Fibroblast of villous mesenchyme (primary cell): ENCODE results near the gene NSG1. TPM values are rescaled to one million over a fixed set of nuclear protein-coding genes. Genes with fewer than 3 reads are reported as not detected.

Source experiments
- DNase-seq: peaks from one replicate; pipeline ENCODE4 v3.0.0-alpha.2; 2010; ENCODE audit warnings: low read depth
- H3K4me3 ChIP-seq: 2 replicates; pipeline ENCODE4 v1.5.1; 2011; ENCODE audit warnings: low read depth, mild to moderate bottlenecking, low read length
- total RNA-seq: library from RNA; depleted of rRNA; stranded (reverse); fragments of >200 nt; gene quantifications from 2 replicates; pipeline ENCODE4 v1.2.3, GENCODE V29; 2012
- TF ChIP-seq, protein P1 (sequence below): IDR thresholded peaks from 2 replicates; pipeline ENCODE4 v1.5.1; 2012; ENCODE audit warnings: low read depth, mild to moderate bottlenecking, low read length; ENCODE audit not compliant: insufficient read depth

The NSG1 gene
- total RNA-seq, 1 donor: 0.86 TPM

DNA sequence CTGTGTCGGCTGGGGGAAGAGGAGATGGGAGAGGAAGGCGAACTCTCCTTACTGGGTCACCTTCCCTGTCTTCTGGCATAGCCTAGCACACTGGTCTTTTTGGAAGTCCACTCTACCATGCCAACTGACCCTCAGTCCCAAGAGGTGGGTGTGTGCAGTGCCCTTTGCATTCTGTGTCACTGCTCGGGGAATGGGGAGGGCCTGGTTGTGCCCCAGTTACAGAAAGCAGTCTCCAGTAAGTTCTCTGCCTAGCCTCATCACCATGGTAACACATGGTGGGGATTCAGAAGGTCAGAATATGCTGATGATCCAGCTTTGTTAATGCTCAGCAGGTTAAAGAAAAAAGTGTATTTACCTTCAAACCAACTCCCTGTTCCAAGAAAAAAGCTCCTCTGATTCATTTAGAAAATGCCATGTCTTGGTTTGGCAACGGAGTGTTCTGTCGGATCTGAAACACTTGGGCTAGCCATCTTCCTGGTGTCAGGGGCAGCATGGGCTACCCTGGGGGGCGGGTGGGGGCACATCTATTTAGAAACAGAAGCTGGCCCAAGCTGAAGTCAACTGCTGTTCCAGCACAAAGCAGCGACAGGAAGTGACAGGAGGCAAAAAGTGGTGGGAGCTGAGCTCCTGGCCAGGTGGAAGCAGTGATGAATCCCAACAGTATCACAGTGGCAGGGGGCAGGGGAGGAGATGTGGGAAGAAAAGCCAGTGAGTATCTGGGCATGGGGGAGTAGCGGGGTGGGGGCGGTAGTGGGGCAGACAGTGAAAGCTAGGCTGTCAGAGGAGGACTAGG lies 37.0 kb downstream of the NSG1 start:
- DNase-seq: no peak
- TF ChIP-seq, protein P1, sequence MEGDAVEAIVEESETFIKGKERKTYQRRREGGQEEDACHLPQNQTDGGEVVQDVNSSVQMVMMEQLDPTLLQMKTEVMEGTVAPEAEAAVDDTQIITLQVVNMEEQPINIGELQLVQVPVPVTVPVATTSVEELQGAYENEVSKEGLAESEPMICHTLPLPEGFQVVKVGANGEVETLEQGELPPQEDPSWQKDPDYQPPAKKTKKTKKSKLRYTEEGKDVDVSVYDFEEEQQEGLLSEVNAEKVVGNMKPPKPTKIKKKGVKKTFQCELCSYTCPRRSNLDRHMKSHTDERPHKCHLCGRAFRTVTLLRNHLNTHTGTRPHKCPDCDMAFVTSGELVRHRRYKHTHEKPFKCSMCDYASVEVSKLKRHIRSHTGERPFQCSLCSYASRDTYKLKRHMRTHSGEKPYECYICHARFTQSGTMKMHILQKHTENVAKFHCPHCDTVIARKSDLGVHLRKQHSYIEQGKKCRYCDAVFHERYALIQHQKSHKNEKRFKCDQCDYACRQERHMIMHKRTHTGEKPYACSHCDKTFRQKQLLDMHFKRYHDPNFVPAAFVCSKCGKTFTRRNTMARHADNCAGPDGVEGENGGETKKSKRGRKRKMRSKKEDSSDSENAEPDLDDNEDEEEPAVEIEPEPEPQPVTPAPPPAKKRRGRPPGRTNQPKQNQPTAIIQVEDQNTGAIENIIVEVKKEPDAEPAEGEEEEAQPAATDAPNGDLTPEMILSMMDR: no peak
- H3K4me3 ChIP-seq: no peak overlapping the region

DNA sequence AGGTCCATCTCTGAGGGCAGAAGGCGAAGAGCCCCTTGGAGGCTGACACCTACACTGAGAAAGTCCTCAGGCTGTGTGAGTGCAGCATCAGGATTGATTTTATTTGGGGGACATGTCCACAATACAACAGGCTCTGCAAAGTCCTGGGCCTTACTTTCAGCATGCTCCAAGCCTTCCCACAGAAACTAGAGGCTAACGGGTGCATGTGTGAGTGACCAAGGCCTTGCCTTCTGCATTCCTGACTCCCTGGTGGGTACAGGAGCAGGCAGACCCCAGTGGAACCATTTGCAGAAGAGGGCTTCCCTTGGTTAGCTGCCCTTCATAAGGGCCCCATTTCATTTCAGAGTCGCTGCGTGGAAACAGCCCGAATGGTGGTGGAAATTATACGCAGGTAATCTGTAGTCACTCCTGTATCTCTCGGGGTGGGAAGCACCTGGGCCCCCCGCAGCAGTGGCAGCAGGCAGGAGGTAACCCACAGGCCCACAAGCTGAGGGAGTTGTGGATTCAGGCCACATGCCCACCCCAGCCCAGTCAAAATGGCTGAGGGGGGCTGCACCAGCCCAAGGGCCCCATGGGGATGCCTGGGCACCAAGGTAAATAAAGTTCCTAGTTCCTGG lies 37.7 kb downstream of the NSG1 start:
- TF ChIP-seq, protein P1: no peak
- no peak for DNase-seq
- no peak overlapping the region for H3K4me3 ChIP-seq

DNA sequence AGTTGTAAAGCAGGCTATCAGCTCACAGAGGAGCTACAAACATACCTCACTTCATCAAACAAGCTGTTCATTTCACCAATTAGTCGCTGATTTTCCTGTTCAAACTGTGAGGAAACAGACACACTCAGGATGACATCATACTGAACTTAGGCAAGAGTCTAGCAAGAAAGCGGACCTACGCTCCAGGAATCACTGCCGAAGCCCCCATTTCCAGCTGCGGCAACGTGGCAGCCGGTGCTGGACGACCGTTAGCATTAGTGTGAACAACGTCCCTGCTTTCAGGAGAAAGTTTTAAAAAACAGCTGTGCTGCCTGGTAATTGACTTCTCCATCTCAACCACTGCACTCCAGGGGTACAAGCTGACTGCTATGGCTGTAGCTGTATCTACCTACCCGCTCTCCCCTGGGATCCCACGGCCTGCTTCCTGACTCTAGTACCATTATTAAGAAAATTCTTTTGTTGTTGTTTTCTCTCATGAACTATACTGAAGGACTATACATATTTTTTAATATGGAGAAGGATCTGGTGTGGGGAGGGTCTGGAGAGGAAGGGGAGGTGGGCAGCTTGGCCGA lies 38.3 kb downstream of the NSG1 start:
- DNase-seq: no peak
- H3K4me3 ChIP-seq: no peak overlapping the region
- TF ChIP-seq, protein P1: no peak

DNA sequence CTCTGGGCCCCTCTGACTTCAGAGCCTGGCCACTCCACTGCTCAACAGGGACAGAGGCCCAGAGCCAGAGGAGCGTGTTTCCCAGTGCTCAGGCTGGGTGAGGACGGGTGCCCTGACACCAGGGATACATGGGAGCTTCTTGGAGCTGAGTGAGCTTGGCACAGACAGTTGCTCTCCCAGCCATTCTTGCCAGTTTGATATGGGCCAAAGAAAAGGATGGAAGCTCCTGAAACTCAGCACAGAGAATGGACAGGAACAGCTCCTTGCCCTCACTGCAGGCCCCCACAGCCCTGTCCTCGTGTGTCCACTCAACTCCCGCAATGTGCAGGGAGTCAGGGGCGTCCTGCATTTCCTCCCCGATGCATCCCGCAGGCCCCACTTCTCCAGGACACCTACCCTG lies 38.8 kb downstream of the NSG1 start:
- H3K4me3 ChIP-seq: no peak overlapping the region
- TF ChIP-seq, protein P1: no peak

DNA sequence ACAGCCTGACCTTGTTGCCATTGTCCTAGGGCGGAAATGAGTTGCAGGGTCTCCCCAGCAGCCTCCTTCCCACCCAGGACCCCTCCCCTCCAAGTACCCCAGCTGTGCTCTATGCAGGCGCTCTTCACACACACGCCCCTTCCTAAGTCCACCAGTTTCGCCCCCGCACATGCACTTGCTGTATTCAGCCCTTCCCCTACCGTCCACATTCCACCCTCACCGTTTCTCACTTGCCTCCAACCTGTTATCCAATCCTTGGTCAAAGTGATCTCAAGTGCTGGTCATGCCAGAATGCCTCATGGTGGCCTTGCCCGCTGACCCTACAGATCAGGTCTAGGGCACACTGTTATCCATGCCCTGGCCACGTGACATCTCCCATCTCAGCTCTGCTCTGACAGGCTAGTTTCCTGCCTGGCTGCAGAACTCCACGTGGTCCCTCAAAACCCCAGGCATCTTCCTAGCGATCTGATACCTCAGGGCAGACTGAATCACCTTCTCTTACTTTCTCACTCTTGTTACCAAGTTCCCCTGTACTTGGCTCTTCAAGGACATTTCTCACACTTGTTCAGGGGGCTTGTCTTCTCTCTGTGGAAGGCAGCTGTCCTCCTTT lies 39.7 kb downstream of the NSG1 start:
- TF ChIP-seq, protein P1: no peak
- H3K4me3 ChIP-seq: no peak overlapping the region
- no peak for DNase-seq

More for the DNA sequence above, 38.8 kb downstream of the NSG1 start:
- no peak for DNase-seq

DNA sequence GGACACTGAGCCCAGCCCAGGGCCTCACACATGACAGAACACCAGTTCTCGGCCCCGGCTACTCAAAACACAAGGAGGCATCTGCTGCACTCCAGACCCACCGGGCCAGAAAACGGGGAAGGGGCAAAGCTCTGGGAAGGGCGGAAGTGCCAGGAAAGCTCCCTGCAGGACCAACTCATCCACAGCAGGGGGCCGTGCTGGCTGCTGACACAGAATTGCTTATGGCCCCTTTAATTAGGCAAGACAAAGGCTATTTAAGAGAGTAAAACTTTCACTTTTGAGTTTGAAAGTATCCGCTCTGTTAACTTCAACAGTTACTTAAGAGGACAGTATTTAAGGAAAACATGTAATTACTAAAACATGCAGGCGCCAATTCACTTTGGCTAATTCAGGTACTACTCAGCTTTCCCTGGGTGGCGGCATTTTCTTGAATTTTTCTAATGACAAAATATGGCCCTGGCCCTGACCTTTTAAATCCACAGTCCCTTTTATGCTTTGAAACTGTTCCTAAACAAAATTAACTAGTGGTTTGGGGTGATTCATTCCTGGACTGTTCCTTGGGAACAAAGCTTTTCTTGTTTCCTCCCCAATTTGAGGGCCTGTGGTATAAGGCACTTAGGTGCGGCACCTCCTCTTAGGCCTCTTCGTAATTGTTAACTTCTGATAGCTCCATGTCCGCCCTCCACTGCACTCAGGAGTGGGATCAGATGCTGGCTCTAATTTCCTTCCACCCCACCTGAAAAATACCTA lies 40.4 kb downstream of the NSG1 start:
- H3K4me3 ChIP-seq: no peak overlapping the region
- TF ChIP-seq, protein P1: no peak
- no peak for DNase-seq
